SKM-1 (cell line): ENCODE measurements around the gene SHISA6.

ENCODE experiments used
- DNase-seq: peaks from one replicate; lab custom pipeline; 2025; ENCODE audit not compliant: unreplicated experiment; lab: John Stamatoyannopoulos, UW

The SHISA6 gene

GRCh38 chr17:11438673-11439072 lies 197.7 kb downstream of the SHISA6 start:
- DNase-seq = no peak

GRCh38 chr17:11441004-11441403 lies 200.0 kb downstream of the SHISA6 start:
- no peak for DNase-seq

GRCh38 chr17:11446316-11446715 lies 205.3 kb downstream of the SHISA6 start:
- no peak for DNase-seq

GRCh38 chr17:11454096-11454495 lies 213.1 kb downstream of the SHISA6 start:
- no peak for DNase-seq

GRCh38 chr17:11458279-11458678 lies 217.3 kb downstream of the SHISA6 start:
- DNase-seq = no peak

GRCh38 chr17:11459861-11460331 lies 218.9 kb downstream of the SHISA6 start:
- DNase-seq = no peak

GRCh38 chr17:11461993-11462548 lies 221.1 kb downstream of the SHISA6 start:
- no peak for DNase-seq

- no peak for DNase-seq
Observed at GRCh38 chr17:11467639-11468038, 226.6 kb downstream of the SHISA6 start.

GRCh38 chr17:11485336-11486100 lies 244.5 kb downstream of the SHISA6 start:
- DNase-seq = no peak

- no peak for DNase-seq
Observed at GRCh38 chr17:11486101-11486867, 245.3 kb downstream of the SHISA6 start.

GRCh38 chr17:11486868-11487310 lies 245.9 kb downstream of the SHISA6 start:
- no peak for DNase-seq

GRCh38 chr17:11487469-11487868 lies 246.5 kb downstream of the SHISA6 start:
- DNase-seq = no peak

- no peak for DNase-seq
Observed at GRCh38 chr17:11488407-11488806, 247.4 kb downstream of the SHISA6 start.

GRCh38 chr17:11490171-11490755 lies 249.2 kb downstream of the SHISA6 start:
- DNase-seq = no peak

- no peak for DNase-seq
Observed at GRCh38 chr17:11492511-11492910, 251.5 kb downstream of the SHISA6 start.

- no peak for DNase-seq
Observed at GRCh38 chr17:11493936-11494335, 252.9 kb downstream of the SHISA6 start.

GRCh38 chr17:11495613-11496012 lies 254.6 kb downstream of the SHISA6 start:
- DNase-seq = no peak

- no peak for DNase-seq
Observed at GRCh38 chr17:11499881-11500280, 258.9 kb downstream of the SHISA6 start.

GRCh38 chr17:11503308-11504035 lies 262.5 kb downstream of the SHISA6 start:
- no peak for DNase-seq

- DNase-seq = no peak
Observed at GRCh38 chr17:11506635-11507034, 265.6 kb downstream of the SHISA6 start.

GRCh38 chr17:11511696-11512095 lies 270.7 kb downstream of the SHISA6 start:
- DNase-seq = no peak
